Epidermal melanocyte (primary cell): Measurements from ENCODE around the gene TCHH.

Experiments used
- DNase-seq: peaks from one replicate; pipeline ENCODE4 v3.0.0; 2011; ENCODE audit warnings: low spot score; ENCODE audit not compliant: insufficient read length

Gene TCHH

GRCh38 chr1:152061952-152062351, 53.3 kb downstream of the TCHH start:
- DNase-seq: no peak
